ENCODE measurements around the gene RHBDD3. TPM values are rescaled to one million over a fixed set of nuclear protein-coding genes. Genes with fewer than 3 reads are reported as not detected.

RHBDD3 gene
- total and polyA plus RNA-seq, 9 of the 15 experiments (the other 6 are each of a cell fraction or from before 2014, with no cell fraction given): 0.32 to 35.6 (median 14.0) TPM

DNA sequence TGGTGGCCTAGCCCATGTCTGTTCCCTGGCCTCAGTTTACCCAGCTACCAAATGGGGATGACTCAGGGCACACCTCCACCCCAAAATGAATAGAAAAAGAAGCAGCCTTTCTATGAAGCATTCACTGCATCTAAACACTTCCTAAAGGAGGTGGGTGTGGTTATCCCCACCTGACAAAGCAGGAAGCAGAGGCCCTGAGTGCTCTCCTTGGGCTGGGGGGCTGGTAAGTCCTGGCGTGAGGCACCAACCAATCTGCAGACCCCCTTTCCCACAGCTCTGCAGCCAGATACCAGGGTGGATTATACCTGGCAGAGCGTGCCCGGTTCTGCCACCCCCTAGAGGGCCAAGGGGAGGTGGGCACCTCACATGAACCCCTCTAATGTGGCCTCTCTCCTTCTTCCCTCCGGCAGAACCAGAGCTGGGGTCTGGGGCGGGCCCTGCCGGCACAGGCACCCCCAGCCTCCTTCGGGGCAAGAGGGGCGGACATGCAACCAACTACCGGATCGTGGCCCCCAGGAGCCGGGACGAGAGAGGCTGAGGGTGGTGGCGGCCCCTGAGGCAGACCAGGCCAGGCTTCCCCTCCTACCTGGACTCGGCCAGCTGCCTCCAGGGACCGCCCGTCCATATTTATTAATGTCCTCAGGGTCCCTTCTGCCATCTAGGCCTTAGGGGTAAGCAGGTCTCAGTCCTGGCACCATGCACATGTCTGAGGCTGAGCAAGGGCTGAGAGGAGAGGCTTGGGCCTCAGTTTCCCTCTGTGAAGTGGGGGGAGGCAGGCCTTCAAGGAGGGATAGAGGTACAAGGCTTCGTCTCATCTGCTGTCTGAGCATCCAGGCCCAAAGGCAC is 9.2 kb downstream of the RHBDD3 start:
- Histone ChIP-seq H3K4me3 (no peak overlapping the region), H3K36me3 (ENCODE audit: control insufficient read depth, insufficient read depth, low read length) (peaks cover 9% of the 10 kb centered on the region; the same call in 1 of the 3 replicates), H4K20me1 (replicated peaks; ENCODE audit: control insufficient read depth, insufficient read depth, low read length) (no peaks in the 10 kb centered on the region), H3K4me1 (replicated peaks in 1 of 2; ENCODE audit: control insufficient read depth in 2 of 2, insufficient read depth in 2 of 2, low read length in 2 of 2) (peaks cover 0 to 30% of the 10 kb centered on the region in 2 experiments; a peak in 2 of 5 replicates), H3K9me3 (replicated peaks; ENCODE audit: control insufficient read depth, insufficient read depth, low read depth, low read length) (no peaks in the 10 kb centered on the region), H3K27ac (ENCODE audit: extremely low read depth, low read depth, low read length) (no peak overlapping the region), H3K27me3 (ENCODE audit: control insufficient read depth in 2 of 2, insufficient read depth in 2 of 2, low read length in 2 of 2) (no peaks in the 10 kb centered on the region), H3K9ac (ENCODE audit: insufficient read depth in 1 of 2, low read depth in 2 of 2, low read length in 2 of 2) (no peak overlapping the region), H3K9me1 (ENCODE audit: control insufficient read depth, insufficient read depth, low read length) (no peaks in the 10 kb centered on the region), H2AFZ (ENCODE audit: low read depth, low read length) (no peak overlapping the region), H3K4me2 (ENCODE audit: insufficient read depth, low read length) (no peak overlapping the region), H3K79me2 (ENCODE audit: control insufficient read depth, insufficient read depth, low read length) (no peaks in the 10 kb centered on the region)
- ChIA-PET POLR2A (interaction anchor here (0.6 to 1.6 kb wide), 3 partner anchors 9 to 24 kb away, joined by 3 to 5 read pairs (median 3); partner anchors contain the start of genes EWSR1 and RHBDD3), CTCF (ENCODE audit: low intra/inter-chr PET ratio) (no interaction called here)
- DNase-seq (ENCODE audit: extremely low read depth in 1 of 4, low spot score in 3 of 4) (no peak), FAIRE-seq (no peak), ATAC-seq (no peak)
- in situ Hi-C loops (cut with MboI): loop anchor here (10.0 kb wide), 1 partner anchor 404 kb away; no protein-coding TSS in a partner anchor
- no TSS peak for BruUV-seq (replicated peaks)
- intact Hi-C loops (cut with micrococcal nuclease): loop anchor here (2.0 kb wide), 1 partner anchor 16 kb away; no protein-coding TSS in a partner anchor
- WGBS (ENCODE audit: insufficient coverage, low coverage, missing lambda C conversion rate): 82% methylated on average over 7 of the region's 17 CpGs
- TF ChIP-seq RBFOX2 (IDR thresholded peaks at IDR 0.05; ENCODE audit: low read depth, low read length) (peak; percentile 43; the same call in 1 of the 2 replicates), SAFB (IDR thresholded peaks at IDR 0.05; ENCODE audit: borderline replicate concordance, low read depth, low read length) (no peak), EP400 (IDR thresholded peaks at IDR 0.05) (no peak), HDAC6 (IDR thresholded peaks at IDR 0.05; ENCODE audit: low read depth, low read length) (no peak), SAP30 (IDR thresholded peaks at IDR 0.05; ENCODE audit: borderline replicate concordance, insufficient read depth, low read depth, low read length, poor library complexity, severe bottlenecking) (no peak), HCFC1 (IDR thresholded peaks at IDR 0.05; ENCODE audit: low read depth, low read length) (no peak), ZNF316 (IDR thresholded peaks at IDR 0.05) (no peak), TOE1 (IDR thresholded peaks at IDR 0.05; ENCODE audit: borderline replicate concordance) (no peak), TOE1 (CRISPR knock-in tag; IDR thresholded peaks at IDR 0.05; ENCODE audit: borderline replicate concordance, low read depth) (no peak), OTX1 (CRISPR knock-in tag; IDR thresholded peaks at IDR 0.05) (no peak), ZSCAN29 (IDR thresholded peaks at IDR 0.05) (no peak), RAD21 (CRISPR knock-in tag; conservative IDR thresholded peaks at IDR 0.05 in 1 of 2, IDR thresholded peaks at IDR 0.05 in 1 of 2) (no peak)
- TF ChIP-seq, protein P1, sequence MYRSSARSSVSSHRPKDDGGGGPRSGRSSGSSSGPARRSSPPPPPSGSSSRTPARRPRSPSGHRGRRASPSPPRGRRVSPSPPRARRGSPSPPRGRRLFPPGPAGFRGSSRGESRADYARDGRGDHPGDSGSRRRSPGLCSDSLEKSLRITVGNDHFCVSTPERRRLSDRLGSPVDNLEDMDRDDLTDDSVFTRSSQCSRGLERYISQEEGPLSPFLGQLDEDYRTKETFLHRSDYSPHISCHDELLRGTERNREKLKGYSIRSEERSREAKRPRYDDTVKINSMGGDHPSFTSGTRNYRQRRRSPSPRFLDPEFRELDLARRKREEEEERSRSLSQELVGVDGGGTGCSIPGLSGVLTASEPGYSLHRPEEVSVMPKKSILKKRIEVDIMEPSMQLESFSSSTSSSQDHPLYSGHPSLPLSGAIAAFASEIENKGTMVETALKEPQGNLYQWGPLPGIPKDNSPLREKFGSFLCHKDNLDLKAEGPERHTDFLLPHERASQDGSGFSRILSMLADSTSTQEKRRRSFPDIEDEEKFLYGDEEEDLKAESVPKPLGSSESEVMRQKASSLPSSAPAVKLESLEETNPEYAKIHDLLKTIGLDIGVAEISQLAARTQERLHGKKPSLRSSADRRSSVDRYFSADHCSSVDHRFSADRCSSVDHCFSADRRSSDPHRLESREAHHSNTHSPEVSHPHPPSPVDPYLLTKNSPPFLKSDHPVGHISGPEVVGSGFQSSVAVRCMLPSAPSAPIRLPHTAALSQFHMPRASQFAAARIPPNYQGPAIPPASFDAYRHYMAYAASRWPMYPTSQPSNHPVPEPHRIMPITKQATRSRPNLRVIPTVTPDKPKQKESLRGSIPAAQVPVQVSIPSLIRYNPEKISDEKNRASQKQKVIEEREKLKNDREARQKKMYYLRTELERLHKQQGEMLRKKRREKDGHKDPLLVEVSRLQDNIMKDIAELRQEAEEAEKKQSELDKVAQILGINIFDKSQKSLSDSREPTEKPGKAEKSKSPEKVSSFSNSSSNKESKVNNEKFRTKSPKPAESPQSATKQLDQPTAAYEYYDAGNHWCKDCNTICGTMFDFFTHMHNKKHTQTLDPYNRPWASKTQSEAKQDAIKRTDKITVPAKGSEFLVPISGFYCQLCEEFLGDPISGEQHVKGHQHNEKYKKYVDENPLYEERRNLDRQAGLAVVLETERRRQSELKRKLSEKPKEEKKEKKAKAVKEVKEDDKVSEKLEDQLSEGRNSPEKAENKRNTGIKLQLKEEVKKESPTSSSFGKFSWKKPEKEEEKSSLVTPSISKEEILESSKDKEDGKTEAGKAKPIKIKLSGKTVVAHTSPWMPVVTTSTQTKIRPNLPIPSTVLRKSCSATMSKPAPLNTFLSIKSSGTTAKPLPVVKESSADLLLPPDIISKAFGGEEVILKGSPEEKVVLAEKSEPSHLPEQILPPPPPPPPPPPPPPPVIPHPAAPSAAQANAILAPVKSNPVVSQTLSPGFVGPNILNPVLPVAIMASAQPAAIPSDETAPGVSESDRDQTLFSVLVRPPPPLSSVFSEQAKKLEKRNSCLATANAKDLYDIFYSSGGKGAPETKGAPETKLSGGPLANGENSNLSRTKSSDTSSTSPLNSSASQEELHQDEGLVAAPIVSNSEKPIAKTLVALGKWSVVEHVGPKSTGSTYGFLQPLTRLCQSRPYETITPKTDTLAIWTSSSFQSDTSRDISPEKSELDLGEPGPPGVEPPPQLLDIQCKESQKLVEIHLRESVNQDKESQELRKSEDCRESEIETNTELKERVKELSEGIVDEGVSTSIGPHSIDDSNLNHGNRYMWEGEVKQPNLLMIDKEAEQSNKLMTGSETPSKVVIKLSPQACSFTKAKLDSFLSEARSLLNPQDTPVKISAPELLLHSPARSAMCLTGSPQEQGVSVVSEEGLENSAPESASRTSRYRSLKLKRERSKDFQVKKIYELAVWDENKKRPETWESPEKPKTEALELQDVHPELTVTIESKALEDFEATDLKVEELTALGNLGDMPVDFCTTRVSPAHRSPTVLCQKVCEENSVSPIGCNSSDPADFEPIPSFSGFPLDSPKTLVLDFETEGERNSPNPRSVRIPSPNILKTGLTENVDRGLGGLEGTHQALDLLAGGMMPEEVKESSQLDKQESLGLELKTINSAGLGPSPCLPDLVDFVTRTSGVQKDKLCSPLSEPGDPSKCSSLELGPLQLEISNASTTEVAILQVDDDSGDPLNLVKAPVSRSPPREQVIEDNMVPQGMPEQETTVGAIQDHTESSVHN (IDR thresholded peaks at IDR 0.05; ENCODE audit: borderline replicate concordance in 1 of 2, low read depth in 1 of 2): no peak

Measured in K562 (cell line).